ENCODE measurements around the gene NAALADL2. TPM values are rescaled to one million over a fixed set of nuclear protein-coding genes. Genes with fewer than 3 reads are reported as not detected.
A peak's percentile ranks its signal among the peaks of the same experiment; 100 is the strongest.

NAALADL2 gene
- total and polyA plus RNA-seq, 2 donors (not counting 1 experiment from before 2014, with no cell fraction given) = 8.8 to 11.6 TPM

DNA sequence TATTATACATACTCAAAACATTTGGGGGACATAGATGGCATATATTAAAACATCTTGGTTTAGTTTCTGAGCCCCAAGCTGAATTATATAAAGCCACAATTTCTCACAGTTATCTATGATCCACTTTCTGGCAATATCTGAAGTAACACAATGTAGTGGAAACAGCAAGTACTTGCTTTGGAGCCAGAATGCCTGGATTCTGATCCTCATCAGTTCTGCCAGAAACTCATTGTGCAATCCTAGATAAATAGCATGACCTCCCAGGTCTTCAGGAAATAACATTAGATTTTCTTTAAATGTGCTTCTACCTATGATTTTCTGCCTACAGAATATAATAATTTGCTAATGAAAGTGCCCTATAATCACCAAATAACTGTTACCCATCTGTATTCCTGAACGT, 544.9 kb downstream of the NAALADL2 start:
- TF ChIP-seq EZH2 (IDR thresholded peaks at IDR 0.05; ENCODE audit: low read length, missing control alignments) = no peak
- TF ChIP-seq, protein P1, sequence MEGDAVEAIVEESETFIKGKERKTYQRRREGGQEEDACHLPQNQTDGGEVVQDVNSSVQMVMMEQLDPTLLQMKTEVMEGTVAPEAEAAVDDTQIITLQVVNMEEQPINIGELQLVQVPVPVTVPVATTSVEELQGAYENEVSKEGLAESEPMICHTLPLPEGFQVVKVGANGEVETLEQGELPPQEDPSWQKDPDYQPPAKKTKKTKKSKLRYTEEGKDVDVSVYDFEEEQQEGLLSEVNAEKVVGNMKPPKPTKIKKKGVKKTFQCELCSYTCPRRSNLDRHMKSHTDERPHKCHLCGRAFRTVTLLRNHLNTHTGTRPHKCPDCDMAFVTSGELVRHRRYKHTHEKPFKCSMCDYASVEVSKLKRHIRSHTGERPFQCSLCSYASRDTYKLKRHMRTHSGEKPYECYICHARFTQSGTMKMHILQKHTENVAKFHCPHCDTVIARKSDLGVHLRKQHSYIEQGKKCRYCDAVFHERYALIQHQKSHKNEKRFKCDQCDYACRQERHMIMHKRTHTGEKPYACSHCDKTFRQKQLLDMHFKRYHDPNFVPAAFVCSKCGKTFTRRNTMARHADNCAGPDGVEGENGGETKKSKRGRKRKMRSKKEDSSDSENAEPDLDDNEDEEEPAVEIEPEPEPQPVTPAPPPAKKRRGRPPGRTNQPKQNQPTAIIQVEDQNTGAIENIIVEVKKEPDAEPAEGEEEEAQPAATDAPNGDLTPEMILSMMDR (conservative IDR thresholded peaks at IDR 0.05 in 1 of 2, IDR thresholded peaks at IDR 0.05 in 1 of 2; ENCODE audit: low read depth in 1 of 2, low read length in 2 of 2) = no peak
- H3K27me3 ChIP-seq (ENCODE audit: control insufficient read depth, insufficient read depth, low read length) = no peaks in the 10 kb centered on the region
- no peak overlapping the region for H3K4me3 ChIP-seq (replicated peaks in 1 of 4; ENCODE audit: control extremely low read depth in 1 of 4, insufficient read depth in 1 of 4, low read depth in 3 of 4, low read length in 4 of 4)
- no peak overlapping the region for H2AFZ ChIP-seq (ENCODE audit: low read length)
- H3K9ac ChIP-seq (ENCODE audit: insufficient read depth, low read length) = no peak overlapping the region
- DNase-seq (ENCODE audit: low read depth in 2 of 2) = peak; percentile 33 to 47
- no peak overlapping the region for H3K27ac ChIP-seq (ENCODE audit: insufficient read depth, low read length)
- H3K4me2 ChIP-seq (ENCODE audit: extremely low read depth, insufficient read depth, low read length) = no peak overlapping the region
- no peaks in the 10 kb centered on the region for H3K4me1 ChIP-seq (ENCODE audit: control insufficient read depth, extremely low read depth, insufficient read depth, low read length)
- H3K9me3 ChIP-seq (ENCODE audit: control insufficient read depth, insufficient read depth, low read depth, low read length) = no peaks in the 10 kb centered on the region
- H3K79me2 ChIP-seq (ENCODE audit: control insufficient read depth, insufficient read depth, low read length) = no peaks in the 10 kb centered on the region
- H4K20me1 ChIP-seq (ENCODE audit: control insufficient read depth, extremely low read depth, insufficient read depth, low read length) = no peaks in the 10 kb centered on the region
- no peaks in the 10 kb centered on the region for H3K36me3 ChIP-seq (ENCODE audit: control insufficient read depth, insufficient read depth, low read length)

DNA sequence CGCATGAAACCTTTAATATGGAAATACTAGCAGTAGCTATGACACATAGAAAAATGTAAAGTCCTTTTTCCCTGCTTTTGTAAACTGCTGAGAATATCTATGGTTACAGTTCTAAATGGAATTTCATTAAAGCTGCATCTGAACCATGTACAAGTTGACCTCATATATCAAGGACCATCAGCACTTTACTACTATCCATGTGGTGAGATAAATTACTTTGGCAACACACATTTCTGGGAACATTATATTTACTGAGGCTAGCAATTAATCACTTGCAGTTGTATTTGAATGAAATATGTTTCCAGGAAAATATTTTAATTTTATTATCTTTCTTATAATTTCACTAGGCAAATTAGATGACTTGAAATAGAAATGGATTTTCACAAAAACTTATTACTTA, 545.5 kb downstream of the NAALADL2 start:
- DNase-seq (ENCODE audit: low read depth in 2 of 2) = no peak
- no peaks in the 10 kb centered on the region for H3K36me3 ChIP-seq (ENCODE audit: control insufficient read depth, insufficient read depth, low read length)
- H3K27ac ChIP-seq (ENCODE audit: insufficient read depth, low read length) = no peak overlapping the region
- no peaks in the 10 kb centered on the region for H3K4me1 ChIP-seq (ENCODE audit: control insufficient read depth, extremely low read depth, insufficient read depth, low read length)
- H3K79me2 ChIP-seq (ENCODE audit: control insufficient read depth, insufficient read depth, low read length) = no peaks in the 10 kb centered on the region
- no peaks in the 10 kb centered on the region for H4K20me1 ChIP-seq (ENCODE audit: control insufficient read depth, extremely low read depth, insufficient read depth, low read length)
- H3K27me3 ChIP-seq (ENCODE audit: control insufficient read depth, insufficient read depth, low read length) = no peaks in the 10 kb centered on the region
- H2AFZ ChIP-seq (ENCODE audit: low read length) = no peak overlapping the region
- H3K9me3 ChIP-seq (ENCODE audit: control insufficient read depth, insufficient read depth, low read depth, low read length) = no peaks in the 10 kb centered on the region
- no peak for TF ChIP-seq EZH2 (IDR thresholded peaks at IDR 0.05; ENCODE audit: low read length, missing control alignments)
- TF ChIP-seq, protein P1 (conservative IDR thresholded peaks at IDR 0.05 in 1 of 2, IDR thresholded peaks at IDR 0.05 in 1 of 2; ENCODE audit: low read depth in 1 of 2, low read length in 2 of 2) = no peak
- no peak overlapping the region for H3K9ac ChIP-seq (ENCODE audit: insufficient read depth, low read length)
- H3K4me3 ChIP-seq (replicated peaks in 1 of 4; ENCODE audit: control extremely low read depth in 1 of 4, insufficient read depth in 1 of 4, low read depth in 3 of 4, low read length in 4 of 4) = no peak overlapping the region
- H3K4me2 ChIP-seq (ENCODE audit: extremely low read depth, insufficient read depth, low read length) = no peak overlapping the region

DNA sequence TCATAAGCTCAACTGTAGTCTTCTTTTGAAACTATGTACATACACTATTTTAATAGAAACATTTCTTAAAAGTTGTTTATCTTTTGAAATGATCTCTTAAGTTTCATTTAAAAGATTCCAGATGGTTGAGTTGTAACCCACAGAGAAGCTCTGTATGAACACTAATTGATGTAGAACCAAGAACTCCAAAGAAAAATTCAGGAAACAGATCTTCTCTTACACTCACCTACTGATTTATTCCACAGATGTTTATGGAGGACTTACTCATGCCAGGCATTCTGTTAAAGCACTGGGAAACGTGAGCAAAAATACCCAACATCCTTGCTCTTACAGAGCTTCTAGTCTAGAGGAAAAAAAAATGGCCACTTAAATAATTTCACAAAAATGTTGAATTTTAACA, 551.1 kb downstream of the NAALADL2 start:
- Histone ChIP-seq H3K79me2 (ENCODE audit: control insufficient read depth, insufficient read depth, low read length) (no peaks in the 10 kb centered on the region), H3K27ac (ENCODE audit: insufficient read depth, low read length) (no peak overlapping the region)

More for the DNA sequence above, 551.1 kb downstream of the NAALADL2 start:
- Histone ChIP-seq H3K4me3 (replicated peaks in 1 of 4; ENCODE audit: control extremely low read depth in 1 of 4, insufficient read depth in 1 of 4, low read depth in 3 of 4, low read length in 4 of 4) (no peak overlapping the region), H3K9ac (ENCODE audit: insufficient read depth, low read length) (no peak overlapping the region), H3K4me2 (ENCODE audit: extremely low read depth, insufficient read depth, low read length) (peak overlapping the region; percentile 25), H3K4me1 (ENCODE audit: control insufficient read depth, extremely low read depth, insufficient read depth, low read length) (no peaks in the 10 kb centered on the region), H3K27me3 (ENCODE audit: control insufficient read depth, insufficient read depth, low read length) (no peaks in the 10 kb centered on the region), H4K20me1 (ENCODE audit: control insufficient read depth, extremely low read depth, insufficient read depth, low read length) (no peaks in the 10 kb centered on the region), H3K9me3 (ENCODE audit: control insufficient read depth, insufficient read depth, low read depth, low read length) (no peaks in the 10 kb centered on the region), H2AFZ (ENCODE audit: low read length) (no peak overlapping the region), H3K36me3 (ENCODE audit: control insufficient read depth, insufficient read depth, low read length) (no peaks in the 10 kb centered on the region)
- peak; percentile 65 to 66 for DNase-seq (ENCODE audit: low read depth in 2 of 2)
- no peak for TF ChIP-seq EZH2 (IDR thresholded peaks at IDR 0.05; ENCODE audit: low read length, missing control alignments)
- TF ChIP-seq, protein P1 (conservative IDR thresholded peaks at IDR 0.05 in 1 of 2, IDR thresholded peaks at IDR 0.05 in 1 of 2; ENCODE audit: low read depth in 1 of 2, low read length in 2 of 2) = no peak
